ENCODE measurements around the gene XXYLT1. TPM values are rescaled to one million over a fixed set of nuclear protein-coding genes. Genes with fewer than 3 reads are reported as not detected.

The XXYLT1 gene
- total and polyA plus RNA-seq, 2 of the 4 experiments (the other 2 are of a cell fraction), result 14.7 to 18.1 TPM

DNA sequence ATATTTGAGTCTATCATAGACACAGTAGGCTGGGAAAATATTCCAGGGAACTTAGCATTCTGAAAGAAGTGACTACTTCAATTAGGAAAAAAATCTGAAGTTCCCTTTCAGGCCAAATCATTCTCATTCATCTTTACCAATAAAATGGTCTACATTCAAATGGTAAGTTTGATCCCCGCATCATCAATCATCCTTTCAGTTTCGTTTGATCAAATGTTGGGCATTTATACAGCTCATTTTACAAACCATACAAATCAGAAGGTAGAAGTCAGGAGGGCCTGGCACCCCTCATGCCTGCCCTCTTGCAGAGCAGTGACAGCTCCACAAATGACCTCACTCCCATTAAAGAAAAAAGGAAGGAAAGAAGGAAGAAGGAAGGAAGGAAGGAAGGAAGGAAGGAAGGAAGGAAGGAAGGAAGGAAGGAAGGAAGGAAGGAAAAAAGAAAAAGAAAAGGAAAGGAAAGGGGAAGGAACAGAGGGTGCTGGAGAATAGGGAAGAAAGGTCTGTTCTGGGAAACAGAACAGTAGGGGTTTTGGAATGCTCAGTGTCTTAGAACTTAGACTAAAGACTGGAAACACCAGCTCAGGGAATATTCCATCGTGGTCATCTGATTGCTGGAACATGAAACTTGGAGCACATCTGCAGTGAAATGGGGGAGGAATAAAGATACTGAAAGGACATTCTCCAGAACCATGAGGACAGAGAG is 86.1 kb downstream of the XXYLT1 start:
- Histone ChIP-seq H2BK20ac (ENCODE audit: low read depth, low read length) (peak overlapping the region; percentile 69; the same call in 1 of the 2 replicates), H2AFZ (replicated peaks; ENCODE audit: low read length, poor library complexity) (no peak overlapping the region), H3K23ac (ENCODE audit: low read depth, low read length) (no peak overlapping the region; the same call in 1 of the 2 replicates), H3K4ac (ENCODE audit: low read depth, low read length) (peak overlapping the region; percentile 65; the same call in 1 of the 2 replicates), H3K27ac (ENCODE audit: insufficient read depth, low read length) (no peak overlapping the region), H3K9me1 (ENCODE audit: insufficient read depth, low read length) (peaks cover 29% of the 10 kb centered on the region), H2BK5ac (ENCODE audit: low read depth, low read length, poor library complexity, severe bottlenecking) (no peak overlapping the region), H3K14ac (replicated peaks; ENCODE audit: low read depth, low read length) (no peak overlapping the region; the same call in none of the 2 replicates), H4K91ac (ENCODE audit: insufficient read depth, low read depth, low read length) (peak overlapping the region; percentile 38), H4K5ac (ENCODE audit: low read depth, low read length) (0 out of 2 replicates have a peak overlapping the region, but pooled peaks have one; percentile 3), H4K8ac (ENCODE audit: low read depth in 2 of 2, low read length in 2 of 2) (peak overlapping the region in 1 of 2 experiments; percentile 54; a peak in 2 of 4 replicates), H3K9ac (ENCODE audit: low read depth, low read length) (no peak overlapping the region), H3K9me3 (ENCODE audit: control insufficient read depth, insufficient read depth, low read length) (no peaks in the 10 kb centered on the region), H2BK120ac (ENCODE audit: low read depth, low read length) (peak overlapping the region; percentile 83; the same call in 1 of the 2 replicates), H3K36me3 (ENCODE audit: control insufficient read depth, insufficient read depth, low read length) (no peaks in the 10 kb centered on the region), H3K4me1 (ENCODE audit: control insufficient read depth, insufficient read depth, low read length) (peaks cover 25% of the 10 kb centered on the region), H2AK5ac (ENCODE audit: low read depth, low read length) (no peak overlapping the region; the same call in 1 of the 2 replicates), H3K79me1 (ENCODE audit: low read depth in 1 of 2, low read length in 2 of 2) (peaks cover 35 to 76% of the 10 kb centered on the region in 2 experiments), H4K20me1 (ENCODE audit: insufficient read depth, low read length) (no peaks in the 10 kb centered on the region), H2BK15ac (ENCODE audit: low read depth, low read length) (no peak overlapping the region; the same call in 2 of the 3 replicates), H3K4me2 (ENCODE audit: low read depth, low read length) (no peak overlapping the region), H3K4me3 (ENCODE audit: insufficient read depth, low read depth, low read length) (no peak overlapping the region), H3K18ac (ENCODE audit: low read depth, low read length) (peak overlapping the region; percentile 2; the same call in 1 of the 2 replicates), H3K27me3 (ENCODE audit: control insufficient read depth, insufficient read depth, low read length) (no peaks in the 10 kb centered on the region), H2AK9ac (replicated peaks; ENCODE audit: low read depth, low read length, poor library complexity) (no peak overlapping the region), H3K56ac (ENCODE audit: extremely low read depth, insufficient read depth, low read length) (no peak overlapping the region)
- POLR2A ChIA-PET (ENCODE audit: unreplicated experiment), result no interaction called here
- DNase-seq, result peak; percentile 26
- intact Hi-C loops (cut with micrococcal nuclease), result no loop called here
- no TSS peak for BruUV-seq (replicated peaks)
- in situ Hi-C loops (cut with MboI; ENCODE audit: low sequenced_read_pairs), result no loop called here
- dilution Hi-C loops (cut with HindIII; ENCODE audit: low sequenced_read_pairs, unreplicated experiment), result no loop called here
- no peak for ATAC-seq (ENCODE audit: low read depth)
- 80% methylated on average over 1 of the region's 3 CpGs; no CpG with 5 or more reads in 1 of the 2 experiments for WGBS, 2 experiments (ENCODE audit: extremely low coverage in 2 of 2, insufficient read length in 1 of 2)
- CTCF ChIA-PET, result interaction anchor here (0.6 kb wide), 1 partner anchor 16 kb away, joined by 6 read pairs; no protein-coding TSS in a partner anchor
- TF ChIP-seq NFE2L2 (IDR thresholded peaks at IDR 0.05; ENCODE audit: low read depth, low read length) (no peak), CHD1 (IDR thresholded peaks at IDR 0.05; ENCODE audit: low read depth, low read length) (no peak), MAFK (IDR thresholded peaks at IDR 0.05; ENCODE audit: low read depth, low read length) (no peak), BHLHE40 (IDR thresholded peaks at IDR 0.05; ENCODE audit: low read depth, low read length) (no peak), RAD21 (IDR thresholded peaks at IDR 0.05; ENCODE audit: low read length) (no peak), MAZ (IDR thresholded peaks at IDR 0.05; ENCODE audit: borderline replicate concordance, low read depth, low read length) (no peak), POLR2A (IDR thresholded peaks at IDR 0.05; ENCODE audit: low read depth, low read length) (no peak), RCOR1 (IDR thresholded peaks at IDR 0.05; ENCODE audit: insufficient replicate concordance, low read length) (no peak), MXI1 (IDR thresholded peaks at IDR 0.05; ENCODE audit: borderline replicate concordance, low read depth, low read length) (no peak), RFX5 (IDR thresholded peaks at IDR 0.05; ENCODE audit: low read depth, low read length) (no peak), CEBPB (IDR thresholded peaks at IDR 0.05; ENCODE audit: low read depth, low read length) (no peak), FOS (IDR thresholded peaks at IDR 0.05; ENCODE audit: low read depth, low read length) (no peak)
- TF ChIP-seq, protein P1, sequence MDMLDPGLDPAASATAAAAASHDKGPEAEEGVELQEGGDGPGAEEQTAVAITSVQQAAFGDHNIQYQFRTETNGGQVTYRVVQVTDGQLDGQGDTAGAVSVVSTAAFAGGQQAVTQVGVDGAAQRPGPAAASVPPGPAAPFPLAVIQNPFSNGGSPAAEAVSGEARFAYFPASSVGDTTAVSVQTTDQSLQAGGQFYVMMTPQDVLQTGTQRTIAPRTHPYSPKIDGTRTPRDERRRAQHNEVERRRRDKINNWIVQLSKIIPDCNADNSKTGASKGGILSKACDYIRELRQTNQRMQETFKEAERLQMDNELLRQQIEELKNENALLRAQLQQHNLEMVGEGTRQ (IDR thresholded peaks at IDR 0.05; ENCODE audit: low read depth, low read length), result no peak
- TF ChIP-seq, protein P2, sequence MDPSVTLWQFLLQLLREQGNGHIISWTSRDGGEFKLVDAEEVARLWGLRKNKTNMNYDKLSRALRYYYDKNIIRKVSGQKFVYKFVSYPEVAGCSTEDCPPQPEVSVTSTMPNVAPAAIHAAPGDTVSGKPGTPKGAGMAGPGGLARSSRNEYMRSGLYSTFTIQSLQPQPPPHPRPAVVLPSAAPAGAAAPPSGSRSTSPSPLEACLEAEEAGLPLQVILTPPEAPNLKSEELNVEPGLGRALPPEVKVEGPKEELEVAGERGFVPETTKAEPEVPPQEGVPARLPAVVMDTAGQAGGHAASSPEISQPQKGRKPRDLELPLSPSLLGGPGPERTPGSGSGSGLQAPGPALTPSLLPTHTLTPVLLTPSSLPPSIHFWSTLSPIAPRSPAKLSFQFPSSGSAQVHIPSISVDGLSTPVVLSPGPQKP (IDR thresholded peaks at IDR 0.05; ENCODE audit: borderline replicate concordance, low read depth, low read length), result no peak
- TF ChIP-seq, protein P3, sequence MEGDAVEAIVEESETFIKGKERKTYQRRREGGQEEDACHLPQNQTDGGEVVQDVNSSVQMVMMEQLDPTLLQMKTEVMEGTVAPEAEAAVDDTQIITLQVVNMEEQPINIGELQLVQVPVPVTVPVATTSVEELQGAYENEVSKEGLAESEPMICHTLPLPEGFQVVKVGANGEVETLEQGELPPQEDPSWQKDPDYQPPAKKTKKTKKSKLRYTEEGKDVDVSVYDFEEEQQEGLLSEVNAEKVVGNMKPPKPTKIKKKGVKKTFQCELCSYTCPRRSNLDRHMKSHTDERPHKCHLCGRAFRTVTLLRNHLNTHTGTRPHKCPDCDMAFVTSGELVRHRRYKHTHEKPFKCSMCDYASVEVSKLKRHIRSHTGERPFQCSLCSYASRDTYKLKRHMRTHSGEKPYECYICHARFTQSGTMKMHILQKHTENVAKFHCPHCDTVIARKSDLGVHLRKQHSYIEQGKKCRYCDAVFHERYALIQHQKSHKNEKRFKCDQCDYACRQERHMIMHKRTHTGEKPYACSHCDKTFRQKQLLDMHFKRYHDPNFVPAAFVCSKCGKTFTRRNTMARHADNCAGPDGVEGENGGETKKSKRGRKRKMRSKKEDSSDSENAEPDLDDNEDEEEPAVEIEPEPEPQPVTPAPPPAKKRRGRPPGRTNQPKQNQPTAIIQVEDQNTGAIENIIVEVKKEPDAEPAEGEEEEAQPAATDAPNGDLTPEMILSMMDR (conservative IDR thresholded peaks at IDR 0.05; ENCODE audit: low read depth, low read length), result no peak

Measured in IMR-90 (cell line).